Measurements from ENCODE around the gene PCNT. TPM values are rescaled to one million over a fixed set of nuclear protein-coding genes. Genes with fewer than 3 reads are reported as not detected.

PCNT gene
- total RNA-seq, 4 donors from 2014 or later, result 6.2 to 29.7 (median 17.1) TPM

- Histone ChIP-seq H3K27ac (no peak overlapping the region), H3K9me3 (no peaks in the 10 kb centered on the region), H3K4me3 (no peak overlapping the region), H3K4me1 (no peaks in the 10 kb centered on the region), H3K27me3 (no peaks in the 10 kb centered on the region), H3K36me3 (no peaks in the 10 kb centered on the region)
- TF ChIP-seq CTCF (IDR thresholded peaks at IDR 0.05) (no peak), POLR2A (IDR thresholded peaks at IDR 0.05) (no peak)
- DNase-seq, result no peak
- intact Hi-C loops (cut with DNase I; ENCODE audit: low total_unique reads), result no loop called here
These were observed 141.7 kb downstream of the PCNT start for GRCh38 chr21:46465651-46466050.

- Histone ChIP-seq H3K9me3 (no peaks in the 10 kb centered on the region), H3K27ac (no peak overlapping the region), H3K36me3 (no peaks in the 10 kb centered on the region), H3K4me3 (no peak overlapping the region), H3K27me3 (no peaks in the 10 kb centered on the region), H3K4me1 (no peaks in the 10 kb centered on the region)
- no peak for TF ChIP-seq POLR2A (IDR thresholded peaks at IDR 0.05)
- no peak for TF ChIP-seq CTCF (IDR thresholded peaks at IDR 0.05)
- intact Hi-C loops (cut with DNase I; ENCODE audit: low total_unique reads), result no loop called here
- DNase-seq, result no peak
These were observed 144.3 kb downstream of the PCNT start for GRCh38 chr21:46468108-46468774.

GRCh38 chr21:46469275-46469674 lies 145.3 kb downstream of the PCNT start:
- H3K4me1 ChIP-seq, result no peaks in the 10 kb centered on the region
- intact Hi-C loops (cut with DNase I; ENCODE audit: low total_unique reads), result no loop called here
- no peak for DNase-seq
- no peak overlapping the region for H3K27ac ChIP-seq
- no peaks in the 10 kb centered on the region for H3K9me3 ChIP-seq
- H3K4me3 ChIP-seq, result no peak overlapping the region
- no peaks in the 10 kb centered on the region for H3K36me3 ChIP-seq
- TF ChIP-seq POLR2A (IDR thresholded peaks at IDR 0.05) (no peak), CTCF (IDR thresholded peaks at IDR 0.05) (no peak)
- no peaks in the 10 kb centered on the region for H3K27me3 ChIP-seq

GRCh38 chr21:46471514-46471913 lies 147.6 kb downstream of the PCNT start:
- intact Hi-C loops (cut with DNase I; ENCODE audit: low total_unique reads), result no loop called here
- DNase-seq, result no peak
- Histone ChIP-seq H3K27ac (no peak overlapping the region), H3K9me3 (no peaks in the 10 kb centered on the region), H3K36me3 (no peaks in the 10 kb centered on the region), H3K4me1 (no peaks in the 10 kb centered on the region), H3K27me3 (no peaks in the 10 kb centered on the region), H3K4me3 (no peak overlapping the region)
- TF ChIP-seq POLR2A (IDR thresholded peaks at IDR 0.05) (no peak), CTCF (IDR thresholded peaks at IDR 0.05) (no peak)

GRCh38 chr21:46472246-46472645 lies 148.3 kb downstream of the PCNT start:
- intact Hi-C loops (cut with DNase I; ENCODE audit: low total_unique reads), result no loop called here
- Histone ChIP-seq H3K36me3 (no peaks in the 10 kb centered on the region), H3K4me1 (no peaks in the 10 kb centered on the region), H3K9me3 (no peaks in the 10 kb centered on the region), H3K27me3 (no peaks in the 10 kb centered on the region), H3K4me3 (no peak overlapping the region), H3K27ac (no peak overlapping the region)
- no peak for DNase-seq
- TF ChIP-seq POLR2A (IDR thresholded peaks at IDR 0.05), result no peak
- no peak for TF ChIP-seq CTCF (IDR thresholded peaks at IDR 0.05)
